GM21367 (cell line): ENCODE results near the gene DNLZ.
"Not testable (repeated sequence)": the region's sequence is repeated elsewhere in the genome, so short reads cannot be mapped to it uniquely, and the experiment has no call there.

Source experiments
- ATAC-seq: cut with Tn5 transposase; IDR thresholded peaks from one replicate; pipeline ENCODE4 v1.9.1; 2021; ENCODE audit not compliant: unreplicated experiment

DNLZ gene

DNA sequence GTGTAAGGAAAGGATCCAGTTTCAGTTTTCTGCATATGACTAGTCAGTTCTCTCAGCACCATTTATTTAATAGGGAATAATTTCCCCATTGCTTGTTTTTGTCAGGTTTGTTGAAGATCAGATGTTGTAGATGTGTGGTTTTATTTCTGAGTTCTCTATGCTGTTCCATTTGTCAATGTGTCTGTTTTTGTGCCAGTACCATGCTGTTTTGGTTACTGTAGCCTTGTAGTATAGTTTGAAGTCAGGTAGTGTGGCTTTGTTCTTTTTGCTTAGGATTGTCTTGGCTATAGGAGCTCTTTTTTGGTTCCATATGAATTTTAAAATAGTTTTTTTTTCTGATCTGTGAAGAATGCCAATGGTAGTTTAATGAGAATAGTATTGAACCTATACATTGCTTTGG is 42.6 kb downstream of the DNLZ start:
- not testable (repeated sequence) for ATAC-seq

DNA sequence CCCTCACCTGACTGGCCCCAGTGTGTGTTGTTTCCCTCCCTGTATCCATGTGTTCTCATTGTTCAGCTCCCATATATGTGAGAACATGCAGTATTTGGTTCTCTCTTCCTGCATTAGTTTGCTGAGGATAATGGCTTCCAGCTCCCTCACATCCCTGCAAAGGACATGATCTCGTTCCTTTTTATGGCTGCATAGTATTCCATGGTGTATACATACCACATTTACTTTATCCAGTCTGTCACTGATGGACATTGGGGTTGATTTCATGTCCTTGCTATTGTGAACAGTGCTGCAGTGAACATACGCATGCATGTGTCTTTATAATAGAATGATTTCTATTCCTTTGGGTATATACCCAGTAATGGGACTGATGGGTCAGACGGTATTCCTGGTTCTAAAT is 43.6 kb downstream of the DNLZ start:
- ATAC-seq: not testable (repeated sequence)

GRCh38 chr9:136319244-136319643 is 44.3 kb downstream of the DNLZ start:
- not testable (repeated sequence) for ATAC-seq

DNA sequence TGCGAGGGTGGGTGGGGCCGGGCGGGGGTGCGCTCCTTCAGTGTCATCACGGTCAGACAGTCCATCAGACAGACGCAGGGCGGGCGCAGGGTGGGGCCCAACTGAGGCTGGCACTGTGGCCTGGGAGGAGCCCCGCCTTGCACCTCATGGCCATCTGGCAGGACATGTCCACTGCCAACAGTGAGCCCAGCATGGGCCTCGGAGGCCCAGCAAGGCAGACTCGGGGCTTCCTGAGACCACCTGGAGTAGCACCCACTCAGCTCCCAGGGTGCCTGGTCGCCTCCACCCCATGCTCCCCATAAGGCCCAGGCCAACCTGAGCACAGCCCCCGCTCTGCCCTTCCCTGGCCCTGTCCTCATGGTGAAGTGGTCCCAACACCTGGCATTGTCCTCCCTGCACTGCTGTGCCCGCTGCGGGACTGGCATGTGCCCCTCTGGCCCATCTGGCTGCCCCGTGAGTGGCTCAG is 44.7 kb downstream of the DNLZ start:
- no peak for ATAC-seq

DNA sequence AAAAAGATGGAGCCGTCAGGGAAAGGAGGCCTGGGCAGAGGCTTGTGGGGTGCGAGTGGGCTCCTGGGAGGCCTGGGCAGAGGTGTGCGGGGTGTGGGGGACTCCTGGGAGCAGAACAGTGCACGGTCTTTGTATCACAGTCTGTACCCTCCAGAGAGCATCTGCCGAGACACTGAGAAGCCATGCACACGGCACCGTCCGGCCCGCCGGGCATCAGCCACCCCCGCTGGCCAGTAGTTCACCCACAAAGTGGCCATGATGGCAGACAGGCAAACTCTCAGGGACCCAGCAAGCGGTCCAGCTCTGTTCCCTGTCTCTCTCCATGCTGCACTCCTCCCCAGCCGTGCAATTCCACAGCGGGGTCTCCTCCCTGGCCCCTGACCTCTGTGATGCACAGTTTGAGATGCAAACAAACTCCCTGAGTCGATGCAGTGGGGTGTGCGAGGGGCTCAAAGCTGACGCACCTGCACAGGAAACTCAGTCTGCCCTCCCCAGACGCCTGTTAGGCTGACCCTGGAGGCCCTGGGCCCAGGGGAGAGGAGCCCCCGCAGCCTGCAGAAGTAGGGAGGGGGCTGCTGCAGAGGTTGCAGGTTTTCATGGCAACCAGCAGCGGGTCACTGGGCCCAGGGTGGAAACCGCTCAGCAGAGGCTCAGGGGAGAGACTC is 45.3 kb downstream of the DNLZ start:
- ATAC-seq: no peak

- no peak for ATAC-seq
Measured at GRCh38 chr9:136317695-136318094, 45.8 kb downstream of the DNLZ start.

GRCh38 chr9:136316896-136317676 is 46.5 kb downstream of the DNLZ start:
- ATAC-seq: no peak

GRCh38 chr9:136316271-136316751 is 47.2 kb downstream of the DNLZ start:
- no peak for ATAC-seq

DNA sequence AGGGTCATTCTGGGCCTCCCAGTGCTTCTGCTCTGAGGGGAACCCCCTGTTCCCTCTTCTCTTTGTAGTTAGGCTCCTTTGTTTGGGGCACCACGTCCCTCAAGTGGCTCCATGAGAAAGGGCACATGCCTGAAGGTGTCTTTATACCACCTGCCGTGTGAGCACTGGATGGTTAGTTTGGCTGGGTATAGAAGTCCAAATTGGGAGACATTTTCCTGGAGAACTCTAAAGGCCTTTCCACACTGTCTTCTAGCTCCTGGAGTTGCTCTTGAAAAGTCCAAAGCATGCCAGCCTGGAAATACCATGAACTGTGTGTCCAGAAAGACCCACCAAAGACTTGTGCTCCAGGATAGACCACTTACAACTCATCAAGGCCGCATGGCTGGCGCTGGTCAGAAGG is 48.6 kb downstream of the DNLZ start:
- ATAC-seq: no peak

GRCh38 chr9:136314056-136314416 is 49.5 kb downstream of the DNLZ start:
- no peak for ATAC-seq

DNA sequence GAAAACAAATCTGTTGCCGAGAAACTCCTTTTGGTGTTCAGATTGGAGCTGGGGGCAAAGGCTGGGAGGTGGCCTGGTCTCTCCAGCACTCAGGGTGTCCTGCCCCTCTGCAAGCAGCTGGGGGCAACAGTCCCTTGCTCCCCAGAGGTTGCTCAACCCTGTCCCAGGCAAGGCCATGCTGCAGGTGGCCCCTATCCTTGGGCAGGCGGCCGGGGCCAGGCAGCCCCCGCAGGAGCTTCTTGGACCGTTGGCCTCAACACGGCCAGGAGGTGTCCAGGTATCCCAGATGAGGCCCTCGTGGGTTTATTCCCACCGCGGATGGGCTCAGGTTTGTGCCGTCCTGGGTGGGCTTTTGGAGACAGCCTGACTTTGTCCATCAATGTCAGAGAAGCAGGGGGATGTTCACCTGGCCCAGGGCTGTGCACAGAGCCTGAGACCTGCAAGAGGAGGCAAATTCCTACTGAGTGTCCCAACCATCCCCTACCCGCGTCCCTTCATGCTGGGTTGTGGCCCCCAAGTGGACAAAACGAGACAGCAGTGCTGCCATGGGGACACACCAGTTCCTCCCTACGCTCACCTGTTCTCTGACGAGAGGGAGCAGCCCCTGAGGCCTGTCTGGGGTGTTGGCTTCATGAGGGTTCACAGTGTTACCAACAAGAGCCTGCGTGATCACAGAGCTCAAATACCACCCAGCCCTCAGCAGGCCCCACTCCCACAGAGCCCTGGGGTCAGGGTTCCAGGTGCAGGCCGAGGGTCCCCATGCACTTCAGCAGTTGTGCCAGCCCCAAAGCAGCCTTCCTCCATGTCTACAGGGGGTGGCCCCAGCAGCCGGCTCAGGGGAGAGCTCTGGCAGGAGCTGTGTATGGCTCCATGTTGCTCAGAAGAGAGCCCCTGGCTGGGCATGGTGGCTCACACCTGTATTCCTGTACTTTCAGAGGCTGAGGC is 50.2 kb downstream of the DNLZ start:
- no peak for ATAC-seq

DNA sequence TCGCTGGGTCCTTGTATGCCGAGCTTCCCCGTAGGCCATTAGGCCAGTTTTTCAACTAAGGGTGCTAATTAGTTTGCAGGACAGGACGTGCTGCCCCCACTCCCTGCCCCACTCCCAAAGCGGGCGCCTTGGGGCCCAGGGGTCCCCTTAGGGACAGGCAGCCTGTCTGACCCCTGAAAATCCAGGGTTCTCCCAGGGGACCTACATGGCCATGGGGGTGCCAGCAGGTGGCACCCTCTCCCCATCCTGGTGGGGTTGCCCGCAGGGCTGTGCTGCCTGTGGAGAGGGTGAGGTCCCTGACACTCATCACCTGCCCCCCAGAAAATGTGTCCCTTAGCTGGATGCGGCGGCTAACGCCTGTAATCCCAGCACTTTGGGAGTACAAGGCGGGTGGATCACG is 51.1 kb downstream of the DNLZ start:
- no peak for ATAC-seq

- ATAC-seq: no peak
Measured at GRCh38 chr9:136312009-136312375, 51.6 kb downstream of the DNLZ start.

GRCh38 chr9:136311051-136312008 is 52.2 kb downstream of the DNLZ start:
- ATAC-seq: no peak

DNA sequence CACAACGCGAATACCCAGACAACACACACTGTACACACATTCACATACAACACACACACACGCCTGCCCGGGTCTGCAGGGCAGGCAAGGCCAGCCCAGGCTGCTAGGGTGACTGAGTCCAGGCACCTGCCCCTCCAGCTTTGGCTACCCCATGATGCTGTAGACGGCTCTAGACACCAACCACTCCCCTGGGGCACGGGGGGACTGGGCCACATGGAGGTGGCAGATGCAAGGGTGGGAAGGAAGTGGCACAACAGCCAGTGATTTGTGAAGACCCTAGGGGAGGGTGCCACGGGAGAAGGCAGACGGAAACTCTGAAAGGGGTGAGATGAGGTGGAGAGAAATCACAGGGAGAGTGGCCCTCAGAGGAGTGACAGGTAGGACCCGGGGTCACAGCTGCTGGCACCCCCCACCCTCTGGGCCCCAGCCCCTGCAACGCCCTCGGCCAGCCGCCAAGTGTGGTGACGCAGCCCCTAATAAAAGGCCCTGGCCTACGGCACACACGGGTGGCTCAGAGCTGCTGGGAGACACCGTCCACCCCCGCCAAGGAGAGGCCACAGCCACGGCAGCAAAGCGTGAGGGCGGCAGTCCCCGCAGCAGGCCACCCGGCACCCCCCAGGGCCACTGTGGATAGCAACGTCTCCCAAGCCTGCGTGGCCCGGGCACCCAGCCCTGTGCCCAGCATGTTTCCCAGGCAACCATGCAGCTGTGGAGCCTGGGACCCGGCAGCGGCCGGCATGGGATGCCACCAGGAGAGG is 53.1 kb downstream of the DNLZ start:
- ATAC-seq: no peak

DNA sequence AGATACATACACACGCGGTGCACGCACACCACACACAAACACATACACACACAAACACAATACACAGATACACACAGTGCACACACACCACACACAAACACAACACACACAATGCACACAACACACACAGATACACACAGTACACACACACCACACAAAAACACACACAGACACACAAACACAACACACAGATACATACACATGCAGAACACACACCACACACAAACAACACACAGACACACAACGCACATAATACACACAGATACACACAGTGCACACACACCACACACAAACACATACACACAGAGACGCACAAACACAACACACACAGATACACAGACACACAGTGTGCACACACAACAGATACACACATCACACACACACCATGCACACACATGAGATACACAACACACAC is 53.7 kb downstream of the DNLZ start:
- no peak for ATAC-seq
